ENCODE results near the gene ZSWIM9.
"Not testable (repeated sequence)": the region's sequence is repeated elsewhere in the genome, so short reads cannot be mapped to it uniquely, and the experiment has no call there.

Gene ZSWIM9

DNA sequence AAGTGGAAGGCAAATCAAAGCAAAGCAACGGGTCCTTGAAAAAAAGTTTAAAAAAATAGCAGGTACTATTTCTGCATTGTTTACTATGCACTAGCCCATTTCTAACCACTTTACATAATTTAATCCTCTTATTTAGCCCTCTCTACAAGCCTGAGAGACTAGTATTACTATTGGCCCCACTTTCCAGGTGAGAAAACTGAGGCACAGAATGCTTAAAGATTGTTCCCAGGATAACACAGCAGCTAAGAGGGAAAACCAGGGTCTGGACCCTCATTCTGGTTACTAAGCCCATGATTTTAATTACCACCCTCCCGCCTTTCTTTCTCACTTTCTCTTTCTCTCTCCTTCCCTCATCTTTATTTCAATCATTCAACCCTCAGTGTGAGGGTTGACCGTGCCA is 5.7 kb downstream of the ZSWIM9 start:
- no peak for DNase-seq

DNA sequence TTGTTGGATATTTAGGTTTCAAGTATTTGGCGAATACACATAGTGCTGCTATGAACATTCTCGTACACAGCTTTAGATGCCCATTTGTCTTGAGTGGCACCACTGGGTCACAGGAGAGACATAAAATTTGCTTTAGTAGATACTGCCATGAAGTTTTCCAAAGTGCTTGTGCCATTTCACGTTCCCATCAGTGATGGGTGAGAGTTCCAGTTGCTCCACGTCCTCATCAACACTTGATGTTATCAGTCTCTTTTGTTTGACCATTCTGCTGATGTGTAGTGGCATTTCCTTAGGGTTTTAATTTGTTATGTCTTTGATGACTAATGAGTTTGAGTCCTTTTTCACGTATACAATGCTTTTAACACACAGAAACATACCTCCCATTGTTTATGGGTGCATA is 11.0 kb downstream of the ZSWIM9 start:
- DNase-seq, result no peak

DNA sequence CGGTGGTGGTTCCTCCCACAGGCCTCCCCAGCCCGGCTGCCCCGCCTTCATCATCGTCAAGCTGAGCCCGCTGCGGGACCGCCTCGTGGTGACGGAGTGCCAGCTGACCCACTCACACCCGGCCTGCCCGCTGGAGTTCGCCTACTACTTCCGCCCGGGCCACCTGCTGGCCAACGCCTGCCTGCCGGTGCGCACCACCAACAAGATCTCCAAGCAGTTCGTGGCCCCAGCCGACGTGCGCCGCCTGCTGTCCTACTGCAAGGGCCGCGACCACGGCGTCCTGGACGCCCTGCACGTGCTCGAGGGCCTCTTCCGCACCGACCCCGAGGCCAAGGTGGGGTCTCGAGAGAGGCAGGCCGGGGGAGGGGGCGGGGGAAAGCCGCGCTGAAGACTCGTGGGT is 12.0 kb downstream of the ZSWIM9 start:
- no peak for DNase-seq

DNA sequence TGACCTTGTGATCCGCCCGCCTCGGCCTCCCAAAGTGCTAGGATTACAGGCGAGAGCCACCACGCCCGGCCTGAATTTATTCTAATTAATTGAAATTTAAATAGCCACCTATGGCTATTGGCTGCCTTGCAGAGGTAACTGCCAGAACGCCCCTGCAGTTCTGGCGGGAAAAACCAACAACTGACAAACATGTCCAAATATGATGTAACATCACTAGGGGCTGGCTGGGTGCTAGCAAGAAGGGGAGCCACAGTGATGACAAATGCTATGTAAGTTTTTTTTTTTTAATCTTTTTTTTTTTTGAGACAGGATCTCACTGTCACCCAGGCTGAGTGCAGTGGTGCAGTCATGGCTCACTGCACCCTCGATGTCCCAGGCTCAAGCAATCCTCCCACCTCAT is 12.9 kb downstream of the ZSWIM9 start:
- DNase-seq, result no peak

DNA sequence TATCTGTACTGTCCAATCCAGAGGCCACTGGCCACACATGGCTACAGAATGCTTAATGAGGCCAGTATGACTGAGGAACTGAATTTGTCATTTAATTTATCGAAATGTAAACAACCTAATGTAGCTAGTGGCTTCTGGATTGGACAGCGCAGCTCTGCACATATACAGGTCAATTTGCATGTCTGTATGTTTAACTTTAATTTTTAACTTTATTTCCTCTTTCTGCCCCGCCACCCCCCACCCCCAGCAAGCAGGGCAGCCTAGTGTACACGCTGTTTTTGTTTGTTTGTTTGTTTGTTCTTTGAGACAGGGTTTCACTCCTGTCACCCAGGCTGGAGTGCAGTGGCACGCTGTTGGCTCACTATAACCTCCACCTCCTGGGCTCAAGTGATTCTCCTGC is 15.5 kb downstream of the ZSWIM9 start:
- DNase-seq, result no peak

DNA sequence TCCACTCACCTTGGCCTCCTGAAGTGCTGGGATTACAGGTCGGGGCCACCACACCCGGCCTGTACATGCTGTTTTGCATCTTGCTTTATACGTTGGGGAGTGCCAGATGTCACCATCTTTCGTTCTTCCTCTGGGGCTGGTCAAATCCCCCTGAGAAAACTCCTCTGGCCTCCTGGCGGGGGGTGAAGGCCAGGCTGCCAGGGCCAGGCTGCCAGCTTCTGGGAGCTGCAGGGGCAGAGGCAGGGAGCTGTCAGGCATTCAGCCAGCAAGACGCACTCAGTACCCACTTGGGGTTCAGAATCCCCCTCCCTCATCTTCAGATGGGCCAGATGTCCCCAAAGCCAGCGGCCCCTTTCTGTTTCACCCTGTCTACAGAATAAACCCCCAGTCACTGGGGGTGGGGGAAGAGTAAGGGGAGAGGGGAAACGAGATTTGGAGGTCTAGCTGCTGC is 16.1 kb downstream of the ZSWIM9 start:
- no peak for DNase-seq

DNA sequence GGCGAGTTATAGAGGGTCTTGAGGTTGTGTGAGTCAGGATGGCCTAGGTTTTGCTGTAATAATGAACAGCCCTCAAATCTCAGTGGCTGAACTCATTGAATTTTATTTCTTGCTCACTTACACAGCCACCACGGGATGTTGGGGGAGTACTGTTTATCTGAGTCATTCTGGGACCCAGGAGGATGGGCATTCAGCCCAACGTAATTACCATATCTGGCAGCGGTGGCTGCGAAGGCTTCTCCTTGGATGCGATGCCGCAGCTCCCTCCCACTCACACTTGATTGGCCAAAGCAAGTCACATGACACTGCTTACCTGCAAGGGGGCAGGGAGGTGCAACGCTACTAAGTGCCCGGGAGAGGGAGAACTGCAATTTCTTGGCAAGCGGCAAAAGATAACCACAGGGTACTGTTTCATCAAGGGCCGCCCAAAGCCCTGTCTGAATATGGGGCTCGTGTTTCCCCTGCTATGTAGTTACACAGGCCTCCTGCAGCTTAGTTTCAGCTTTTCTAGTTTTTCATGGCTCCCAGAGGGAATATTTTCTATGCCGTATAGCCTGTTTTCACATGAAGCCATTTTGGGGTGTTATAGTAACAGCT is 19.9 kb downstream of the ZSWIM9 start:
- DNase-seq, result no peak

DNA sequence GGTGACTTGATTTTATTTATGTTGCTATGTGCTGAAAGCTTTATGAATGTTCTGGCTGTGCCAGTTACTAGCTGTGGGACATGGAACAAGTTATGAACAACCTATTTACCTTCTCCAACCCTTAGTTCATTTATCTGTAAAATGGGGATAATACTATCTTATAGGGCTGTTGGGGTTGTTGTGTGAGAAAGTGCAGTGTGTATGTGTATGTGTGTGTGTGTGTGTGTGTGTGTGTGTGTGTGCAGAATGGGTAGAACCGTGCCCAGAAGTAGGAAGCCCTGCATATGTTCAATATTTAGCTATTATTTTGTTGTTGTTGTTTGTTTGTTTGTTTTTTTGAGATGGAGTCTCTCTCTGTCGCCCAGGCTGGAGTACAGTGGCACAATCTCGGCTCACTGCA is 20.4 kb downstream of the ZSWIM9 start:
- DNase-seq, result no peak

DNA sequence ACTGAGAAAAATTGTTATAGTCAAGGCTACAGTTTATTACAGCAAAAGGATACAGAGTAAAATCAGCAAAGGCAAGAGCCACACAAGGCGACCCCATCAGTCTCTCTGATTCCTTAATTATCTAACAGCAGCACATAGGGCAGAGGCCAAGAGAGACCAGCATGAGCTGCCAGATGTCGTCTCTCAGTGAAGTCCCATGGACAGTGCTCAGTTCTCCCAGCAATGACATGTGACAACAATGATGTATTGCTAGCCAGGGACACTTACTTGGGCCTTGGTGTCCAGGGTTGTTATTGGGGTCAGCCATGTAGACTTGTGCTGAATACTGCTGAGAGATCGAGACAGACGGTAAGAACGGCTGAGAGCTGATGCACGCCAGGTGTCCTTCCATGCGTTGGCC is 22.3 kb downstream of the ZSWIM9 start:
- no peak for DNase-seq

DNA sequence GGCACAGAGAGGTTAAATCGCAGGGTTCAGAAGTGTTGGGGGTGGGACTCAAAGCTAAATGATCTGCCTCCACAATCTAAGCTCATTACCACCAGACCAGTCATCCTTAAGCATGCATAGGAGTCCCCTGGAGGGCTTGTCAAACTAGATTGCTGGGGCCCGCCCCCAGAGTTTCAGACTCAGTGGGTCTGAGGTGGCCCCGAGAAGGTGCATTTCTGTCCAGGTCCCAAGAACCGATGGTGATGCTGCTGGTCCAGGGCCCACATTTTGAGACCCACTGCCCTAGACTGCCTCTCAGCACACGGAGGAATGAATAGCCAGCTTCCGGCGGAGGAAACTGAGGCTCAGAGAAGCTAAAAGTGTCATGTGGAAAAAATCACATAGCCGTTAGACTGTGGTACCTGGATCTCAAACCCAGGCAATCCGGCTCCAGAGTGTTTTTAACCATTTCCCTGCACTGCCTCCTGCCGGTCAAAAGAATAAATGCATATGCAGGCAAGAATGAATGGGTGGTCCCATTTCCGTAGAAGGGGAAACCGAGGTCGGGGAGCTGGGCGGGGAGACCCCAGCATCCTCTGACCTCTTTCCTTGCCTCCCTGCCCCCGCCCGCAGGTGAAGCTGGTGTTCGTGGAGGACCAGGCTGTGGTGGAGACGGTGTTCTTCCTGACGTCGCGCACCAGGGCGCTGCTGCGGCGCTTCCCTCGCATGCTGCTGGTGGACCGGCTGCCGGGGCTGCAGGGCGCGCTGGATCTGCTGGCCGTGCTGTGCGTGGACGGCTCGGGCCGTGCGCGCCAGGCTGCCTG is 23.8 kb downstream of the ZSWIM9 start:
- no peak for DNase-seq

DNA sequence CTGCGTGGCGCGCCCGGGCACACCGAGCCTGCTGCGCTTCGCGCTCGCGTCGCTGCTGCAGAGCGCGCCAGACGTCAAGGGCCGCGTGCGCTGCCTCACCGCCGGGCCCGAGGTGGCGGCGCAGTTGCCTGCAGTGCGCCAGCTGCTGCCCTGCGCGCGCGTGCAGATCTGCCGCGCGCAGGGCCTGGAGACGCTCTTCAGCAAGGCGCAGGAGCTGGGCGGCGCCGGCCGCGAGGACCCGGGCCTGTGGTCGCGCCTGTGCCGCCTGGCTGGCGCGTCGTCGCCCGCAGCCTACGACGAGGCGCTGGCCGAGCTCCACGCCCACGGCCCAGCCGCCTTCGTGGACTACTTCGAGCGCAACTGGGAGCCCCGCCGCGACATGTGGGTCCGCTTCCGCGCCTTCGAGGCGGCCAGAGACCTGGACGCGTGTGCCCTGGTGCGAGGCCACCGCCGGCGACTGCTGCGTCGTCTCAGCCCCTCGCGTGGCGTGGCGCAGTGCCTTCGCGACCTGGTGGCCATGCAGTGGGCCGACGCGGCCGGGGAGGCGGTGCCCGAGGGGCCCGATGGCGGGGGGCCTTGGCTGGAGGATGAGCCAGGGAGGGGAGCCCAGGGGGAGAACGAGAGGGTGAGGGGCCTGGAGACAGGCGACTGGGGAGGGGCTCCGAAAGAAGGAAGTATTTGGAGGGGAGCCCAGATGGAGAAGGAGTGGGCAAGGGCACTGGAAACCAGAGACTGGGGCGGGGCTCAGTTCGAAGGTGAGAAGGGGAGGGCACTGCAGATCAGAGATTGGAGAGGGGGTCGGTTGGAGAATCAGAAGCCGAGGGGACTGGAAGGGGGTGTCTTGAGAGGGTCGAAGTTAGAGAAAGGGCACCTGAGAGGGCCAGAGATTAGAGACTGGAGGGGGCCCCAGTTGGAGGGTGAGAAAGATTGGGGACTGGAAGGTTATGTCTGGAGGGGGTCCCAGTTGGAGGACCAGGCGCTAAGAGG is 24.7 kb downstream of the ZSWIM9 start:
- DNase-seq, result no peak

DNA sequence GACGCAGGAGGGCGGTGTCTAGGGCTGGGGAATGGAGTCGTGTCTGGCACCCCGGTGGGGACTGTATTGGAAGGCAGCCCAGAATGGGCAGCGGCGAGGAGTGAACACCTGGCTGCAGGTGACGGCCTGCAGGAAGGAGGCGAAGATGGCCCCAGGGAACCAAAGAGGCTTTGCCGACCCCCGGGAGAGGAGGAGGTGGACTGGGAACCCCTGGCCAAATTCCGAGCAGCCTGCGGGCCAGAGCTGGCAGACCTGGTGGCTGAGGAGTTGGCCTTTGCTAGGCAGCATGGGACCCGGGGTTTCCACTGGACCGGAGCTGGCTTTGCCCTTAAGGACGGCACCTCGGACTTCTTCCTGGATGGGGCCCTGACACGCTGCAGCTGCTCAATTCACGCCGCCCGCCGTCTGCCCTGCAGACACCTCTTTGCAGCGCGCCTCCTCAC is 25.9 kb downstream of the ZSWIM9 start:
- DNase-seq, result peak; percentile 36

DNA sequence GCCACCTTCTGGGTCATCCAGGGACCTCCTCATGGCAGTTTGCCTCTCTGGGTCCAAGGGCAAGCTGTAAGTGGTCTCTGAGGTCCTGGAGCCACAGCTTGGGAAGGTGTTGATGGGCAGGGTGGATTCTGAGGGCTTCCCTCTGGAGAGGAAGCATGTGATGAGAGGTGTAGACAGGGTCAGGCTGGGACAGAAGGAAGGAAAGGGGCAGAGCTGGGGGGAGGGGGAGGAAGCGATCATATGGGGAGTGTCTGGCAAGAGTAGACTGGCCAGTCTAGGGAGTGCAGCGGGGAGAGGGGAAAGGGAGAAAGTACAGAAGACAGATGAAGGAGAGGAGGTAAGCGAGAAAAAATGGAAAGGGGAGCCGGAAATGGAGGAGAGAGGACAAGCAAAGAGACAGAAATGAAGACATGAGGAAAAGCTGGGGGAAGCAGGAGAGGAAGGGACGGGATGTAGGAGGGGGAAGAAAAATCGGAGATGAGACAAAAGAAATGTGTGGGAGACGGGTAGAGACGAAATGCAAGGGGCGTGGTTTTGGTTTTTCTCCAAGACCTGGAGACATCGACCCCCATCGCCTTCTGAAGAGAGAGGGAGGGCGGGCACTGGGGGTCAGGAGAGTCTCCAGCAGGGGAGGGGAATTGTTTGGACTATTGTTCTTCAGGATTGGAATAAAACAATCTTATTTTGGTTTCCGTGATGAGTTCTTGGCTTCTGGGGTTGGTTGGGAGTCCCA is 26.6 kb downstream of the ZSWIM9 start:
- no peak for DNase-seq

DNA sequence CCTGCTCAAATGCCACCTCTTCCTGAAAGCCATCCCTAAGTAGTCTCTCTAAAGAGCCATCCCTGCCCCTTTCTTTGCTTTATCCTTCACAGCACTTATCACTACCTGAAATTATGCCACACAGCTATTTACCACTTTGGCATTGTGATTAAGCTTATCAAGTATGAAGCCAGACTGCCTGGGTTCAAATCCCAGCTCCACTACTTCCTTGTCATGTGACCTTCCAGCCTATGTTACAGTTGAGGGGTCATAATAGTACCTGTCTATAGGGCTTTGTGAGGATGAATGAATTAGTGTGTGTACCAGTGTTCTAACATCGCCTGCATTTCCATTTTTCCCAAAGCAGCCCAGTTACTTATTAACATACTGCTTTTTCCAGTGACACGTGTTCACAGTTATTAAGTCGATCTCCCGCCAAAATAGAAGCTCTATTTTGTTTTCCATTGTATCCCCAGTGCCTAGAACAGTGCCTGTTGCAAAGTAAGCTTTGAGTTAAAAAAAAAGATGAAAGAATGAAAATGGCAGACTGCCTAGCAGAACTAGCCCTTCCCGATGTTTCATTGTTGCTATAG is 32.8 kb downstream of the ZSWIM9 start:
- DNase-seq, result no peak

DNA sequence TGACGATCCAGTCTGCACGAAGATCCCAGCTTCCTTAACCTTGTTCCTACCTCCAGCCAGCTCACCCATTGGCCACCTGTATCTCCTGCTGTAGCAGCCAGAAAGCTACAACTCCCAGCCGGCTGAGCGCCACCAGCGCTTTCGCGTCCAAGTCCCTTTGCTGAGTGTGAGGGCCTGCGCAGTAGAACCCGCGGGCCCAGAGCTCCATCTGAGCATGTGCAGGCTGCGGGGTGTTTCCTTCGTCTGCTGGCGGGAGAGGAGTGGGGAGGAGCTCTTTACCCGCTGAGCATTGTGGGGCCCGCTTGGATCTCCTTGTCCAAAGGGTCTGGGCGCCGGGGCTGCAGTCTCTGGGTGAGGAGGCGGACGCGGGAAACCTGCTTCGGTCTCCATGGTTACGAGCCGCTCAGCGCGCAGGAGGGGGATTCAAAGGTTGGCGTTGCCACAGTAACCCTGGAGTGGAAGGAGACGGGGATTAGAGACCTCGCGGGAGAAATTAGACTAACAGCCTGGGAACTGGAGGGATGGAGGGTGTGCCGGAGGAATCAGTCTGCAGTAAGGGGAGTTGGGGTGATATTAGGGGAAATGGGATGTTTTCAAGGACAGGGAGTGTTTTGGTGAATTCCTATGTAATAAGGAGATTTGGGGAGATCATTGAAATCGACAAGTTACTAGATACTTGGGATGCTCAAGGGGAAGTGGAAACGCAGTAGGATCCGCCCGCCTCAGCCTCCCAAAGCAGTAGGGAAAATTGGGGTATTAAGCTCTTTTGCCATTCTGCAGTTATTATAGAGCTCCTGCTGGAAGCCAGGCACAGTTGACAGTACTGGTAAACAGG is 33.5 kb downstream of the ZSWIM9 start:
- peak; percentile 99 for DNase-seq

DNA sequence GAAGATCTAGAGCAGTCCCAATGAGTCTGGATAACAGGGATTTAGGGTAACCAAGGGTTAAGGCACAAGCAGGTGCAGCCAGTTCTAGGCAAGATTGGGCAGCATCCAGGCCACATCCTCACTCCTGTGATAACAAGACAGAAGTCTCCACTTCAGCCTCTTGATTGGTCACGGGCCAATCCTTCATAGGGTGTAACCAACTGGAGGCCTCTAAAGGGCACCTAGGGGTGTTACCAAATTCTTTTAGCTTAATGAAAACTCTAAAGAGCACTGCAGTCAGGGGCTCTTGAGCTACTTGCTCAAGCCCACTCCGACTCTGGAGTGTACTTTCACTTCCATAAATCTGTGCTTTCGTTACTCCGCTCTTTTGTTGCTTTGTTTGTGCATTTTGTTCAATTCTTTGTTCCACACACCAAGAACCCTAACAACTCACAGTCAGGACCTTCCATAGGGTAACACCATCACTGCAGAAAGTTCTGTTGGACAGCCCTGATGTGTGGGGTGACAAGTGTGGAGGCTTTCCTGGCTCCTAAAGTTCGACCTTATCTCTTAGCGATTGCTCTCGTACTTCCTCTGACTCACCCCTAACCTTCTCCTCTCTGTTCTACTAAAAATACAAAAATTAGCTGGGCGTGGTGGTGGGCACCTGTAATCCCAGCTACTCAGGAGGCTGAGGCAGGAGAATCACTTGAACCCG is 36.1 kb downstream of the ZSWIM9 start:
- peak; percentile 97 for DNase-seq

DNA sequence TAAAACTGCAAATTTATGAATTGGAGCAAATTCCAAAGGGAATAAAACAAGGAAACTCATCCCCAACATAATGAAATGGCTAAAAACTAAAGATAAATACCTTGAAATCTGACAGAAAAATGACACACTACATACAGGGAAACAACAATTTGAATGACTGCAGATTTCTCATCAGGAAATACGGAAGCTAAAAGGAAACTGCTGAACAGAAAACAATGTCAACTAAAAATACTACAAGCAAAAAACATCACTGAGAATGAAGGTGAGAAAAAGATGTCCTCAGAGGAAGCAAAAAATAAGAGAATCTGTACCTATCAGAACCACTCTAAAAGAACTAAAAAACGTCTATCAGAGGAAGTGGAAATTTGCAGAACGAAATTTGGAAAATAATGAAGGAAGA is 39.5 kb downstream of the ZSWIM9 start:
- DNase-seq, result no peak

DNA sequence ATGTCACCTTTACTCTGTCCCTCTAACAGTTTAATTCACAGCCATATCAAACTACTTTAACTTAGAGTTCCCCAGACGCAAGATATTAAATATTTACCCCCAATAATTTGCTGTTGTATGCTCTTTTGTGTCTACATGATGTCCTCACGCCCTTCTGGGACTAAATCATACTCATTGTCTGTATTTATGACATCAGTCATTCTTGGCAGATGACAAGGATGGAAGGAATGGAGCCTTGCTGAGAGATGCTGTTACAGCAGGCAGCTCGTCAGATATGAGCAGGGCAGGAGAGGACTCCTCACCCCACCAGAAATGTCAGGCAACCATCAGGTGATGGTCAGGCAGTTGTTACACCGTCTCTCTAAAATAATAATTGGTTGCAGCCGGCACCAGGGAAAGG is 43.5 kb downstream of the ZSWIM9 start:
- no peak for DNase-seq

DNA sequence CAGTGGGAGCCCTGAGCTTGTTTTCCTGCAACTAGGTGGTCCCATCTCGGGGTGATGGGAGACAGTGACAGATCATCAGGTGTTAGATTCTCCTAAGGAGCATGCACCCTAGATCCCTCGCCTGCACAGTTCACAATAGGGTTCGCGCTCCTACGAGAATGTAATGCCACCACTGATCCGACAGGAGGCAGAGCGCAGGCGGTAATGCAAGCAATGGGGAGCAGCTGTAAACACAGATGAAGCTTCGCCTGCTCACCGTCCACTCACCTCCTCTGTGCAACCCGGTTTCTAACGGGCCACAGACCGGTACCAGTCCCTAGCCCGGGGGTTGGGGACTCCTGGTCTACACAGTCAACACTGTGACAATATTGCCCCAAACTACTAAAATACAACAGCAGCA is 46.5 kb downstream of the ZSWIM9 start:
- no peak for DNase-seq

DNA sequence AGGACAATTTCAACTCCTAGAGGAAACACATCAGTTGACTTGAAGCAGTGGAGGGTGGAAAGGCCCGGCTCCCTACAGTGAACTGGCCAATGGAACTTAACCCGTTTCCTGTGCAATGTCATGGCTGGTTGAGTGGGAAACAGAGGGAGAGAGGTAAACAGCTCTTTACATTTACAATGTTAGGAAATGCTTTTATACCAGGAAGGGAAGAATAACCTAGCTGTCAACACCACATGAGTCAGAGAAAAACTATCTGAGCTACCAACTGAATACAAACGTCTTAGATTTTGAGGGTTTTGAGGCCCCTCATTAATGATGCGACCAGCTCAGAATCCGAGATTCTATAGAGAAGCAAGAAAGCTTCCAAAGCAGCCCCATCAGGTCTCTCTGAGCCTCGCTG is 48.5 kb downstream of the ZSWIM9 start:
- DNase-seq, result no peak

DNA sequence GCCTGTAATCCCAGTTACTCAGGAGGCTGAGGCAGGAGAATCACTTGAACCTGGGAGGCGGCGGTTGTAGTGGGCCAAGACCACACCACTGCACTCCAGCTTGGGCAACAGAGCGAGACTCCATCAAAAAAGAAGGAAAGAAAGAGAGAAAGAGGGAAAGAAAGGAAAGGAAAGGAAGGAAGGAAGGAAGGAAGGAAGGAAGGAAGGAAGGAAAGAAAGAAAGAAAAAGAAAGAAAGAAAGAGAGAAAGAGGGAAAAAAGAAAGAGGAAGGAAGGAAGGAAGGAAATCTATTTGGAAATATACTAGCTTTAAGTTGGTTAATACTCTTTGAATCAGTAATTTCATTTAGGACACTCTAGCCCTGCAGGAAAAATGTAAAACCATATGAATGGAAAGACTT is 50.3 kb downstream of the ZSWIM9 start:
- DNase-seq, result not testable (repeated sequence)
